OCI-LY1 (cell line): ENCODE data around the gene WDR17.

ENCODE experiments used
- H2AFZ ChIP-seq: fragments of 200-600 bp; sonication (generic), shearing (Covaris generic); 2 replicates; pipeline ENCODE4 v1.6.0; 2014; ENCODE audit warnings: antibody characterized with exemption, mild to moderate bottlenecking, low read length
- H3F3A ChIP-seq: fragments of 200-600 bp; sonication (generic), shearing (Covaris generic); 2 replicates; pipeline ENCODE4 v1.6.0; 2014; ENCODE audit warnings: mild to moderate bottlenecking, antibody characterized with exemption, low read length, moderate library complexity; ENCODE audit not compliant: insufficient read depth
- H3K27ac ChIP-seq: fragments of 200-600 bp; sonication (generic); 2 replicates; pipeline ENCODE4 v1.5.1; 2014; ENCODE audit warnings: low read length, mixed run types, mild to moderate bottlenecking, low read depth; ENCODE audit not compliant: poor library complexity, severe bottlenecking
- H3K27me3 ChIP-seq: fragments of 200-600 bp; sonication (generic); 2 replicates; pipeline ENCODE4 v1.6.0; 2014; ENCODE audit warnings: antibody characterized with exemption, mild to moderate bottlenecking, low read length, moderate library complexity; ENCODE audit not compliant: insufficient read depth
- H3K36me3 ChIP-seq: fragments of 200-600 bp; sonication (generic); 2 replicates; pipeline ENCODE4 v1.6.1; 2014; ENCODE audit warnings: mild to moderate bottlenecking, antibody characterized with exemption, low read length, moderate library complexity, mixed read lengths; ENCODE audit not compliant: insufficient read depth
- H3K4me1 ChIP-seq: fragments of 200-600 bp; sonication (generic); 2 replicates; pipeline ENCODE4 v1.5.1; 2014; ENCODE audit warnings: mild to moderate bottlenecking, low read length, moderate library complexity; ENCODE audit not compliant: insufficient read depth, severe bottlenecking
- H3K4me2 ChIP-seq: fragments of 200-600 bp; sonication (generic), shearing (Covaris generic); 2 replicates; pipeline ENCODE4 v1.6.1; 2014; ENCODE audit warnings: low read length
- H3K4me3 ChIP-seq: fragments of 200-600 bp; sonication (generic); 2 replicates; pipeline ENCODE4 v1.5.1; 2014; ENCODE audit warnings: low read length, low read depth, mild to moderate bottlenecking, mixed read lengths; ENCODE audit not compliant: poor library complexity, severe bottlenecking
- H3K79me2 ChIP-seq: fragments of 200-600 bp; shearing (Covaris generic); 2 replicates; pipeline ENCODE4 v1.6.1; 2016; ENCODE audit warnings: mixed run types, low read length, mixed read lengths; ENCODE audit not compliant: insufficient read depth
- H3K9ac ChIP-seq: fragments of 200-600 bp; sonication (generic), shearing (Covaris generic); 2 replicates; pipeline ENCODE4 v1.6.1; 2014; ENCODE audit warnings: mild to moderate bottlenecking, low read length, mixed read lengths
- H3K9me2 ChIP-seq: fragments of 200-600 bp; sonication (generic), shearing (Covaris generic); 2 replicates; pipeline ENCODE4 v1.6.1; 2014; ENCODE audit warnings: low read depth, mild to moderate bottlenecking, low read length, mixed read lengths
- H3K9me3 ChIP-seq: fragments of 200-600 bp; shearing (Covaris generic); 2 replicates; pipeline ENCODE4 v1.6.1; 2014; ENCODE audit warnings: low read length, mixed read lengths
- H4K20me1 ChIP-seq: fragments of 200-600 bp; sonication (generic), shearing (Covaris generic); 2 replicates; pipeline ENCODE4 v1.6.0; 2016; ENCODE audit warnings: mild to moderate bottlenecking, low read length; ENCODE audit not compliant: insufficient read depth
- CTCF ChIP-seq: fragments of 200-600 bp; sonication (generic), shearing (Covaris generic); IDR thresholded peaks from 2 replicates; pipeline ENCODE4 v1.5.1; 2017; ENCODE audit warnings: mild to moderate bottlenecking, antibody characterized with exemption, low read length, moderate library complexity, mixed read lengths
- EZH2 ChIP-seq: fragments of 200-600 bp; sonication (generic), shearing (Covaris generic); IDR thresholded peaks from 2 replicates; pipeline ENCODE4 v1.8.0; 2017; ENCODE audit warnings: borderline replicate concordance, mixed run types, mild to moderate bottlenecking, antibody characterized with exemption, low read length, moderate library complexity, mixed read lengths

The WDR17 gene

GRCh38 chr4:176038789-176039188 is 26.9 kb upstream of the WDR17 start:
- no peaks in the 10 kb centered on the region for H3K27me3 ChIP-seq
- no peak overlapping the region for H3K4me2 ChIP-seq
- TF ChIP-seq EZH2: no peak
- TF ChIP-seq CTCF: no peak

GRCh38 chr4:176042195-176042594 is 23.4 kb upstream of the WDR17 start:
- H3K9me3 ChIP-seq: peaks cover 7% of the 10 kb centered on the region; the same call in 1 of the 2 replicates
- H3K79me2 ChIP-seq: no peaks in the 10 kb centered on the region
- TF ChIP-seq EZH2: no peak
- no peak for TF ChIP-seq CTCF
- no peak overlapping the region for H3K9ac ChIP-seq
- H3K9me2 ChIP-seq: no peaks in the 10 kb centered on the region
- H4K20me1 ChIP-seq: no peaks in the 10 kb centered on the region
- H3K4me2 ChIP-seq: no peak overlapping the region
- H3K27me3 ChIP-seq: no peaks in the 10 kb centered on the region
- no peak overlapping the region for H3K4me3 ChIP-seq
- H3F3A ChIP-seq: no peaks in the 10 kb centered on the region; the same call in 1 of the 2 replicates
- no peak overlapping the region for H3K27ac ChIP-seq
- H3K4me1 ChIP-seq: peaks cover 19% of the 10 kb centered on the region
- H3K36me3 ChIP-seq: no peaks in the 10 kb centered on the region; the same call in 1 of the 2 replicates
- H2AFZ ChIP-seq: no peak overlapping the region

More at GRCh38 chr4:176038789-176039188, 26.9 kb upstream of the WDR17 start:
- Histone ChIP-seq H3K4me3 (no peak overlapping the region), H3K79me2 (no peaks in the 10 kb centered on the region), H3F3A (no peaks in the 10 kb centered on the region), H4K20me1 (no peaks in the 10 kb centered on the region), H3K36me3 (no peaks in the 10 kb centered on the region; the same call in 1 of the 2 replicates), H3K9me3 (peaks cover 7% of the 10 kb centered on the region; the same call in 1 of the 2 replicates), H3K4me1 (peaks cover 36% of the 10 kb centered on the region), H2AFZ (no peak overlapping the region), H3K9me2 (no peaks in the 10 kb centered on the region), H3K9ac (no peak overlapping the region), H3K27ac (no peak overlapping the region)

GRCh38 chr4:176043838-176044588 is 21.6 kb upstream of the WDR17 start:
- H3K27ac ChIP-seq: peak overlapping the region; percentile 44
- no peaks in the 10 kb centered on the region; the same call in 1 of the 2 replicates for H3F3A ChIP-seq
- no peak for TF ChIP-seq CTCF
- TF ChIP-seq EZH2: no peak
- H3K9me3 ChIP-seq: peaks cover 4% of the 10 kb centered on the region; the same call in 1 of the 2 replicates
- peak overlapping the region; percentile 23 for H3K4me3 ChIP-seq
- H3K4me1 ChIP-seq: peaks cover 19% of the 10 kb centered on the region
- H3K9me2 ChIP-seq: no peaks in the 10 kb centered on the region
- peak overlapping the region; percentile 34; the same call in 1 of the 2 replicates for H2AFZ ChIP-seq
- H3K36me3 ChIP-seq: no peaks in the 10 kb centered on the region
- H3K27me3 ChIP-seq: no peaks in the 10 kb centered on the region
- H3K79me2 ChIP-seq: no peaks in the 10 kb centered on the region
- peak overlapping the region; percentile 42; the same call in 1 of the 2 replicates for H3K9ac ChIP-seq
- H4K20me1 ChIP-seq: no peaks in the 10 kb centered on the region
- H3K4me2 ChIP-seq: peak overlapping the region; percentile 58
